IMR-90 (cell line): ENCODE results near the gene GKN2. TPM values are rescaled to one million over a fixed set of nuclear protein-coding genes. Genes with fewer than 3 reads are reported as not detected.

Source experiments
- ATAC-seq: fragments of 200-7000 bp; cut with Tn5 transposase; 2 replicates; pipeline ENCODE4 v1.9.1; 2020; ENCODE audit warnings: low read depth, mild to moderate bottlenecking, moderate library complexity
- BruUV-seq: library from RNA; stranded (reverse); fragments of 400-500 nt; replicated peaks from 2 replicates; lab custom pipeline; 2021; lab: Mats Ljungman, UMichigan
- CTCF ChIA-PET: fragments of 300-600 bp; formaldehyde crosslinking; extraction: SDS; loops from one replicate; lab custom pipeline; 2021; ENCODE audit warnings: antibody characterized with exemption; lab: Yijun Ruan, JAX
- POLR2A ChIA-PET: fragments of 300-600 bp; sonication (Branson Sonifier 250); formaldehyde crosslinking; loops from one replicate; lab custom pipeline; 2022; ENCODE audit warnings: antibody characterized with exemption; ENCODE audit not compliant: unreplicated experiment; lab: Charles Lee
- DNase-seq: peaks from one replicate; pipeline ENCODE4 v3.0.0; 2013
- H2AFZ ChIP-seq: replicated peaks from 2 replicates; pipeline ENCODE3; 2013; ENCODE audit warnings: low read length, mild to moderate bottlenecking; ENCODE audit not compliant: poor library complexity
- H2AK5ac ChIP-seq: 2 replicates; pipeline ENCODE4 v1.6.1; 2013; ENCODE audit warnings: low read depth, low read length, inconsistent platforms
- H2AK9ac ChIP-seq: replicated peaks from 2 replicates; pipeline ENCODE3; 2013; ENCODE audit warnings: mild to moderate bottlenecking, low read depth, low read length, moderate library complexity; ENCODE audit not compliant: poor library complexity
- H2BK120ac ChIP-seq: 2 replicates; pipeline ENCODE4 v1.6.1; 2013; ENCODE audit warnings: low read depth, low read length, inconsistent platforms
- H2BK15ac ChIP-seq: 3 replicates; pipeline ENCODE4 v1.6.1; 2013; ENCODE audit warnings: low read depth, low read length, inconsistent platforms
- H2BK20ac ChIP-seq: 2 replicates; pipeline ENCODE4 v1.6.1; 2013; ENCODE audit warnings: low read depth, mild to moderate bottlenecking, inconsistent platforms, low read length, moderate library complexity
- H2BK5ac ChIP-seq: 2 replicates; pipeline ENCODE4 v1.6.1; 2013; ENCODE audit warnings: mild to moderate bottlenecking, low read depth, low read length, inconsistent platforms; ENCODE audit not compliant: poor library complexity, severe bottlenecking
- H3K14ac ChIP-seq: replicated peaks from 2 replicates; pipeline ENCODE4 v1.6.1; 2013; ENCODE audit warnings: low read depth, low read length, inconsistent platforms
- H3K18ac ChIP-seq: 2 replicates; pipeline ENCODE4 v1.6.1; 2013; ENCODE audit warnings: low read depth, low read length, control low read depth
- H3K23ac ChIP-seq: 2 replicates; pipeline ENCODE4 v1.6.1; 2013; ENCODE audit warnings: low read depth, low read length, inconsistent platforms
- H3K27ac ChIP-seq: 2 replicates; pipeline ENCODE4 v1.5.1; 2013; ENCODE audit warnings: mild to moderate bottlenecking, control low read depth, low read length; ENCODE audit not compliant: insufficient read depth
- H3K27me3 ChIP-seq: 2 replicates; pipeline ENCODE4 v1.6.1; 2013; ENCODE audit warnings: low read length; ENCODE audit not compliant: control insufficient read depth, insufficient read depth
- H3K36me3 ChIP-seq: 2 replicates; pipeline ENCODE4 v1.6.1; 2013; ENCODE audit warnings: low read length, mixed read lengths; ENCODE audit not compliant: control insufficient read depth, insufficient read depth
- H3K4ac ChIP-seq: 2 replicates; pipeline ENCODE4 v1.6.1; 2013; ENCODE audit warnings: low read depth, low read length, inconsistent platforms
- H3K4me1 ChIP-seq: 2 replicates; pipeline ENCODE4 v1.6.1; 2013; ENCODE audit warnings: low read length, mixed read lengths; ENCODE audit not compliant: control insufficient read depth, insufficient read depth
- H3K4me2 ChIP-seq: 2 replicates; pipeline ENCODE4 v1.6.1; 2013; ENCODE audit warnings: low read depth, mild to moderate bottlenecking, control low read depth, low read length, moderate library complexity
- H3K4me3 ChIP-seq: 2 replicates; pipeline ENCODE4 v1.5.1; 2013; ENCODE audit warnings: low read depth, mild to moderate bottlenecking, control low read depth, low read length, moderate library complexity; ENCODE audit not compliant: insufficient read depth
- H3K56ac ChIP-seq: 2 replicates; pipeline ENCODE4 v1.6.1; 2013; ENCODE audit warnings: low read length, inconsistent platforms; ENCODE audit not compliant: insufficient read depth; ENCODE audit errors: extremely low read depth
- H3K79me1 ChIP-seq, 2 experiments: 2 replicates each; pipeline ENCODE4 v1.6.1; 2013; ENCODE audit warnings: low read length in 2 of 2, inconsistent platforms in 1 of 2, low read depth in 1 of 2
- H3K9ac ChIP-seq: 2 replicates; pipeline ENCODE4 v1.6.1; 2013; ENCODE audit warnings: low read depth, low read length, control low read depth
- H3K9me1 ChIP-seq: 2 replicates; pipeline ENCODE4 v1.6.1; 2013; ENCODE audit warnings: low read length, inconsistent platforms; ENCODE audit not compliant: insufficient read depth
- H3K9me3 ChIP-seq: 2 replicates; pipeline ENCODE4 v1.6.1; 2013; ENCODE audit warnings: low read length; ENCODE audit not compliant: control insufficient read depth, insufficient read depth
- H4K20me1 ChIP-seq: 2 replicates; pipeline ENCODE4 v1.6.1; 2013; ENCODE audit warnings: low read length, inconsistent platforms; ENCODE audit not compliant: insufficient read depth
- H4K5ac ChIP-seq: 2 replicates; pipeline ENCODE4 v1.6.1; 2013; ENCODE audit warnings: mild to moderate bottlenecking, low read depth, low read length, control low read depth
- H4K8ac ChIP-seq, 2 experiments: 2 replicates each; pipeline ENCODE4 v1.6.1; 2013; ENCODE audit warnings: low read depth in 2 of 2, low read length in 2 of 2, control low read depth in 1 of 2, inconsistent platforms in 1 of 2
- H4K91ac ChIP-seq: 2 replicates; pipeline ENCODE4 v1.6.1; 2013; ENCODE audit warnings: low read depth, low read length, inconsistent platforms; ENCODE audit not compliant: insufficient read depth
- BHLHE40 ChIP-seq: fragments of 150-350 bp; IDR thresholded peaks from 2 replicates; pipeline ENCODE4 v1.6.1; 2016; ENCODE audit warnings: mild to moderate bottlenecking, low read depth, low read length
- CEBPB ChIP-seq: IDR thresholded peaks from 2 replicates; pipeline ENCODE4 v1.6.1; 2012; ENCODE audit warnings: low read depth, low read length, improper control_type of control experiment
- CHD1 ChIP-seq: IDR thresholded peaks from 2 replicates; pipeline ENCODE4 v1.6.1; 2012; ENCODE audit warnings: low read depth, low read length, improper control_type of control experiment
- FOS ChIP-seq: fragments of 150-350 bp; IDR thresholded peaks from 2 replicates; pipeline ENCODE4 v1.6.1; 2016; ENCODE audit warnings: low read depth, low read length
- MAFK ChIP-seq: IDR thresholded peaks from 2 replicates; pipeline ENCODE4 v1.6.1; 2012; ENCODE audit warnings: low read depth, low read length, improper control_type of control experiment
- MAZ ChIP-seq: IDR thresholded peaks from 2 replicates; pipeline ENCODE4 v1.6.1; 2012; ENCODE audit warnings: low read depth, mild to moderate bottlenecking, low read length, improper control_type of control experiment, moderate library complexity, borderline replicate concordance
- MXI1 ChIP-seq: IDR thresholded peaks from 2 replicates; pipeline ENCODE4 v1.6.1; 2012; ENCODE audit warnings: low read depth, mild to moderate bottlenecking, low read length, moderate library complexity, borderline replicate concordance
- NFE2L2 ChIP-seq: fragments of 150-350 bp; IDR thresholded peaks from 2 replicates; pipeline ENCODE4 v1.6.1; 2016; ENCODE audit warnings: low read depth, mild to moderate bottlenecking, low read length
- POLR2A ChIP-seq: IDR thresholded peaks from 2 replicates; pipeline ENCODE4 v1.6.1; 2012; ENCODE audit warnings: mild to moderate bottlenecking, low read depth, low read length
- RAD21 ChIP-seq: IDR thresholded peaks from 2 replicates; pipeline ENCODE4 v1.6.1; 2012; ENCODE audit warnings: low read length, improper control_type of control experiment
- RCOR1 ChIP-seq: IDR thresholded peaks from 2 replicates; pipeline ENCODE4 v1.6.1; 2012; ENCODE audit warnings: mild to moderate bottlenecking, low read length, improper control_type of control experiment; ENCODE audit not compliant: insufficient replicate concordance
- RFX5 ChIP-seq: IDR thresholded peaks from 2 replicates; pipeline ENCODE4 v1.8.0; 2012; ENCODE audit warnings: low read depth, mild to moderate bottlenecking, low read length, moderate library complexity
- SMC3 ChIP-seq: fragments of 150-350 bp; IDR thresholded peaks from 2 replicates; pipeline ENCODE4 v1.6.1; 2016; ENCODE audit warnings: low read depth, mild to moderate bottlenecking, antibody characterized with exemption, low read length, moderate library complexity
- WGBS, 2 experiments: methylation state at CpG; one replicate each; pipeline versions ENCODE4 v1.1.5 to v1.1.7; 2013; ENCODE audit warnings: missing lambda C conversion rate in 2 of 2; ENCODE audit not compliant: insufficient read length in 1 of 2; ENCODE audit errors: extremely low coverage in 2 of 2; 5-methylcytosine and 5-hydroxymethylcytosine counted together
- dilution Hi-C: fragments of 300-500 bp; cut with HindIII; formaldehyde crosslinking; loops from one replicate; pipeline ENCODE4 v1.14.3; 2018; ENCODE audit warnings: low sequenced_read_pairs; ENCODE audit not compliant: unreplicated experiment
- in situ Hi-C: fragments of 300-500 bp; cut with MboI; formaldehyde crosslinking; loops from 3 replicates; pipeline ENCODE4 v1.14.3; 2019; ENCODE audit warnings: low sequenced_read_pairs, inconsistent platforms, mixed read lengths
- intact Hi-C: fragments of 100-400 bp; cut with micrococcal nuclease; formaldehyde crosslinking; loops from 2 replicates; pipeline ENCODE4 v1.10.0; 2022
- polyA plus RNA-seq, 3 experiments: library from polyadenylated mRNA; depleted of rRNA; stranded (reverse); fragments of >200 nt; gene quantifications; 2 replicates each; pipeline ENCODE4 v1.2.3, GENCODE V29; 2012; ENCODE audit warnings: low replicate concordance in 1 of 3
- total RNA-seq: library from RNA; depleted of rRNA; stranded (reverse); fragments of >200 nt; gene quantifications from 2 replicates; pipeline ENCODE4 v1.2.3, GENCODE V29; 2012
- TF ChIP-seq, protein P1 (sequence below): fragments of 150-350 bp; IDR thresholded peaks from 2 replicates; pipeline ENCODE4 v1.6.1; 2017; ENCODE audit warnings: mild to moderate bottlenecking, antibody characterized with exemption, low read length, low read depth
- TF ChIP-seq, protein P2 (sequence below): conservative IDR thresholded peaks from 2 replicates; pipeline ENCODE4 v1.5.1; 2012; ENCODE audit warnings: mild to moderate bottlenecking, low read depth, low read length, improper control_type of control experiment
- TF ChIP-seq, protein P3 (sequence below): fragments of 150-350 bp; IDR thresholded peaks from 2 replicates; pipeline ENCODE4 v1.6.1; 2016; ENCODE audit warnings: low read depth, mild to moderate bottlenecking, low read length, moderate library complexity, borderline replicate concordance

GKN2 gene
- total and polyA plus RNA-seq, 2 of the 4 experiments (the other 2 are of a cell fraction): not detected

DNA sequence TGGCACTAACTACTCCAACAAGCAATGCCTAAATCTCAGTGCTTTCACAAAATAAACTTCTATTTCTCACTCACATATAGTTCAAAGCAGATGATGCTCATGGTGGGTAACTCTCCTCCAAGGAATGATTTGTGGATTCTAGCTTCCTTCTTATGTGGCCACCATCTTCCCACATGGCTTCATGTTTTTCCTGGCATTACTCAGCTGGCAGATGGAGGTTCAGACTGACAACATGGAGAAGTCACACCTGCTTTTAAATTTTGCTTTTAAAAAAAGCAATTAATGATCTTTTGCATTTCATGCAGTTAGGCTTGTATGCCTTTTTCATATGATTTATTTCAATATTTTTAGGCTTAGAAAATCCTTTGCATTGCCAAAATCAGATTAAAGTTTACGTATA lies 6.3 kb upstream of the GKN2 start:
- no peak overlapping the region for H2BK5ac ChIP-seq
- no peak overlapping the region for H2BK120ac ChIP-seq
- H3K23ac ChIP-seq: no peak overlapping the region
- no peaks in the 10 kb centered on the region for H3K36me3 ChIP-seq
- TF ChIP-seq BHLHE40 (no peak), MXI1 (no peak), RFX5 (no peak), CEBPB (no peak), POLR2A (no peak), RCOR1 (no peak), FOS (no peak), MAZ (no peak), NFE2L2 (no peak), RAD21 (no peak), MAFK (no peak), SMC3 (no peak), CHD1 (no peak)
- TF ChIP-seq, protein P1, sequence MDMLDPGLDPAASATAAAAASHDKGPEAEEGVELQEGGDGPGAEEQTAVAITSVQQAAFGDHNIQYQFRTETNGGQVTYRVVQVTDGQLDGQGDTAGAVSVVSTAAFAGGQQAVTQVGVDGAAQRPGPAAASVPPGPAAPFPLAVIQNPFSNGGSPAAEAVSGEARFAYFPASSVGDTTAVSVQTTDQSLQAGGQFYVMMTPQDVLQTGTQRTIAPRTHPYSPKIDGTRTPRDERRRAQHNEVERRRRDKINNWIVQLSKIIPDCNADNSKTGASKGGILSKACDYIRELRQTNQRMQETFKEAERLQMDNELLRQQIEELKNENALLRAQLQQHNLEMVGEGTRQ: no peak
- TF ChIP-seq, protein P2, sequence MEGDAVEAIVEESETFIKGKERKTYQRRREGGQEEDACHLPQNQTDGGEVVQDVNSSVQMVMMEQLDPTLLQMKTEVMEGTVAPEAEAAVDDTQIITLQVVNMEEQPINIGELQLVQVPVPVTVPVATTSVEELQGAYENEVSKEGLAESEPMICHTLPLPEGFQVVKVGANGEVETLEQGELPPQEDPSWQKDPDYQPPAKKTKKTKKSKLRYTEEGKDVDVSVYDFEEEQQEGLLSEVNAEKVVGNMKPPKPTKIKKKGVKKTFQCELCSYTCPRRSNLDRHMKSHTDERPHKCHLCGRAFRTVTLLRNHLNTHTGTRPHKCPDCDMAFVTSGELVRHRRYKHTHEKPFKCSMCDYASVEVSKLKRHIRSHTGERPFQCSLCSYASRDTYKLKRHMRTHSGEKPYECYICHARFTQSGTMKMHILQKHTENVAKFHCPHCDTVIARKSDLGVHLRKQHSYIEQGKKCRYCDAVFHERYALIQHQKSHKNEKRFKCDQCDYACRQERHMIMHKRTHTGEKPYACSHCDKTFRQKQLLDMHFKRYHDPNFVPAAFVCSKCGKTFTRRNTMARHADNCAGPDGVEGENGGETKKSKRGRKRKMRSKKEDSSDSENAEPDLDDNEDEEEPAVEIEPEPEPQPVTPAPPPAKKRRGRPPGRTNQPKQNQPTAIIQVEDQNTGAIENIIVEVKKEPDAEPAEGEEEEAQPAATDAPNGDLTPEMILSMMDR: no peak
- TF ChIP-seq, protein P3, sequence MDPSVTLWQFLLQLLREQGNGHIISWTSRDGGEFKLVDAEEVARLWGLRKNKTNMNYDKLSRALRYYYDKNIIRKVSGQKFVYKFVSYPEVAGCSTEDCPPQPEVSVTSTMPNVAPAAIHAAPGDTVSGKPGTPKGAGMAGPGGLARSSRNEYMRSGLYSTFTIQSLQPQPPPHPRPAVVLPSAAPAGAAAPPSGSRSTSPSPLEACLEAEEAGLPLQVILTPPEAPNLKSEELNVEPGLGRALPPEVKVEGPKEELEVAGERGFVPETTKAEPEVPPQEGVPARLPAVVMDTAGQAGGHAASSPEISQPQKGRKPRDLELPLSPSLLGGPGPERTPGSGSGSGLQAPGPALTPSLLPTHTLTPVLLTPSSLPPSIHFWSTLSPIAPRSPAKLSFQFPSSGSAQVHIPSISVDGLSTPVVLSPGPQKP: no peak
- no peak overlapping the region for H3K9ac ChIP-seq
- ATAC-seq: no peak
- H3K27ac ChIP-seq: no peak overlapping the region
- no peak overlapping the region for H3K56ac ChIP-seq
- H3K4ac ChIP-seq: no peak overlapping the region
- no peaks in the 10 kb centered on the region for H3K4me1 ChIP-seq
- H3K79me1 ChIP-seq: no peaks in the 10 kb centered on the region
- in situ Hi-C loops: no loop called here
- dilution Hi-C loops: no loop called here
- no peak overlapping the region for H3K14ac ChIP-seq
- H3K9me1 ChIP-seq: peaks cover 3% of the 10 kb centered on the region; the same call in 1 of the 2 replicates
- ChIA-PET POLR2A (no interaction called here), CTCF (interaction anchor here (0.7 kb wide), 1 partner anchor 63 kb away, joined by 3 read pairs; no protein-coding TSS in a partner anchor)
- intact Hi-C loops: no loop called here
- no peak overlapping the region for H2AK9ac ChIP-seq
- BruUV-seq: no TSS peak
- no peaks in the 10 kb centered on the region for H3K9me3 ChIP-seq
- no peak overlapping the region for H2BK20ac ChIP-seq
- no peak overlapping the region for H2BK15ac ChIP-seq
- no peaks in the 10 kb centered on the region for H4K20me1 ChIP-seq
- no peak overlapping the region for H2AK5ac ChIP-seq
- no peak for DNase-seq
- no peak overlapping the region for H4K8ac ChIP-seq
- no peak overlapping the region for H2AFZ ChIP-seq
- no peak overlapping the region for H3K4me3 ChIP-seq
- no CpG with 5 or more reads among the region's 1 CpG for WGBS, 2 experiments
- H3K18ac ChIP-seq: no peak overlapping the region
- no peak overlapping the region for H3K4me2 ChIP-seq
- H3K27me3 ChIP-seq: no peaks in the 10 kb centered on the region
- no peak overlapping the region for H4K5ac ChIP-seq
- no peak overlapping the region for H4K91ac ChIP-seq
